Measurements from ENCODE around the gene DDX17. TPM values are rescaled to one million over a fixed set of nuclear protein-coding genes. Genes with fewer than 3 reads are reported as not detected.

The DDX17 gene
- 366 and 371 TPM in 2 replicates for total RNA-seq (2012; rRNA removed)
- polyA plus RNA-seq (2012; rRNA removed) = 200 and 240 TPM in 2 replicates
- 72.6 and 98.7 TPM in 2 replicates for polyA plus RNA-seq (2012; cell fraction: cytosol; rRNA removed)
- 587 and 1,388 TPM in 2 replicates for polyA plus RNA-seq (2012; cell fraction: nucleus; rRNA removed; ENCODE audit: low replicate concordance)
- Bru-seq, nascent RNA = percentile 99 among the genes with signal in this experiment
- percentile 100 among the genes with signal in this experiment for BruChase-seq, experiment 1, labeled RNA remaining after a 6-hour chase
- percentile 100 among the genes with signal in this experiment for BruChase-seq, experiment 2, labeled RNA remaining after a 2-hour chase
- long read RNA-seq, full-length matches to known transcripts = 43 of 95 reads
- long read RNA-seq, partial matches to known transcripts = 20 of 95 reads
- long read RNA-seq, other reads (novel, unspliced or antisense) = 32 of 95 reads

- Histone ChIP-seq H4K91ac (ENCODE audit: insufficient read depth, low read depth, low read length) (peak within 1 kb of the TSS; percentile 99), H4K8ac (ENCODE audit: low read depth in 2 of 2, low read length in 2 of 2) (peak within 1 kb of the TSS; percentile 100), H3K79me1 (ENCODE audit: low read depth in 1 of 2, low read length in 2 of 2) (peaks cover 4 to 17% of the 10 kb centered on the region in 2 experiments; a peak in 3 of 4 replicates), H3K14ac (replicated peaks; ENCODE audit: low read depth, low read length) (peak within 1 kb of the TSS; percentile 100), H3K9me1 (ENCODE audit: insufficient read depth, low read length) (peaks cover 6% of the 10 kb centered on the region), H3K9me3 (ENCODE audit: control insufficient read depth, insufficient read depth, low read length) (no peaks in the 10 kb centered on the region), H2AK5ac (ENCODE audit: low read depth, low read length) (peak within 1 kb of the TSS; percentile 100), H4K5ac (ENCODE audit: low read depth, low read length) (peak within 1 kb of the TSS; percentile 96), H2BK20ac (ENCODE audit: low read depth, low read length) (peak within 1 kb of the TSS; percentile 88), H3K23ac (ENCODE audit: low read depth, low read length) (peak within 1 kb of the TSS; percentile 100), H3K9ac (ENCODE audit: low read depth, low read length) (peak within 1 kb of the TSS; percentile 95), H2AFZ (replicated peaks; ENCODE audit: low read length, poor library complexity) (peak within 1 kb of the TSS; percentile 98), H3K56ac (ENCODE audit: extremely low read depth, insufficient read depth, low read length) (peak within 1 kb of the TSS; percentile 100), H4K20me1 (ENCODE audit: insufficient read depth, low read length) (peaks cover 41% of the 10 kb centered on the region), H3K4ac (ENCODE audit: low read depth, low read length) (peak within 1 kb of the TSS; percentile 100), H3K36me3 (ENCODE audit: control insufficient read depth, insufficient read depth, low read length) (peaks cover 14% of the 10 kb centered on the region), H3K4me3 (ENCODE audit: insufficient read depth, low read depth, low read length) (peak within 1 kb of the TSS; percentile 70), H2BK15ac (ENCODE audit: low read depth, low read length) (peak within 1 kb of the TSS; percentile 98), H3K4me1 (ENCODE audit: control insufficient read depth, insufficient read depth, low read length) (peaks cover 7% of the 10 kb centered on the region), H3K27ac (ENCODE audit: insufficient read depth, low read length) (peak within 1 kb of the TSS; percentile 97), H2AK9ac (replicated peaks; ENCODE audit: low read depth, low read length, poor library complexity) (peak within 1 kb of the TSS; percentile 100), H3K27me3 (ENCODE audit: control insufficient read depth, insufficient read depth, low read length) (no peaks in the 10 kb centered on the region), H2BK120ac (ENCODE audit: low read depth, low read length) (peak within 1 kb of the TSS; percentile 96), H3K4me2 (ENCODE audit: low read depth, low read length) (peak within 1 kb of the TSS; percentile 96), H2BK5ac (ENCODE audit: low read depth, low read length, poor library complexity, severe bottlenecking) (peak within 1 kb of the TSS; percentile 97), H3K18ac (ENCODE audit: low read depth, low read length) (peak within 1 kb of the TSS; percentile 91)
- DNase-seq (peak; percentile 97), ATAC-seq (ENCODE audit: low read depth) (peak; percentile 92)
- in situ Hi-C loops (cut with MboI; ENCODE audit: low sequenced_read_pairs) = no loop called here
- 1% methylated on average over 56 of the region's 83 CpGs; no CpG with 5 or more reads in 1 of the 2 experiments for WGBS, 2 experiments (ENCODE audit: extremely low coverage in 2 of 2, insufficient read length in 1 of 2)
- TF ChIP-seq BHLHE40 (IDR thresholded peaks at IDR 0.05; ENCODE audit: low read depth, low read length) = no peak
- TF ChIP-seq CHD1 (IDR thresholded peaks at IDR 0.05; ENCODE audit: low read depth, low read length) = no peak
- peak; percentile 94 for TF ChIP-seq POLR2A (IDR thresholded peaks at IDR 0.05; ENCODE audit: low read depth, low read length)
- TF ChIP-seq FOS (IDR thresholded peaks at IDR 0.05; ENCODE audit: low read depth, low read length) = no peak
- dilution Hi-C loops (cut with HindIII; ENCODE audit: low sequenced_read_pairs, unreplicated experiment) = no loop called here
- CTCF ChIA-PET = no interaction called here
- no TSS peak for BruUV-seq (replicated peaks)
- intact Hi-C loops (cut with micrococcal nuclease) = no loop called here
- POLR2A ChIA-PET (ENCODE audit: unreplicated experiment) = no interaction called here
Observed at GRCh38 chr22:38506118-38506962, at the start of gene DDX17. TSS of gene DDX17 (minus strand) at chr22:38506311.
